ENCODE results near the gene DENND4B.

DNA sequence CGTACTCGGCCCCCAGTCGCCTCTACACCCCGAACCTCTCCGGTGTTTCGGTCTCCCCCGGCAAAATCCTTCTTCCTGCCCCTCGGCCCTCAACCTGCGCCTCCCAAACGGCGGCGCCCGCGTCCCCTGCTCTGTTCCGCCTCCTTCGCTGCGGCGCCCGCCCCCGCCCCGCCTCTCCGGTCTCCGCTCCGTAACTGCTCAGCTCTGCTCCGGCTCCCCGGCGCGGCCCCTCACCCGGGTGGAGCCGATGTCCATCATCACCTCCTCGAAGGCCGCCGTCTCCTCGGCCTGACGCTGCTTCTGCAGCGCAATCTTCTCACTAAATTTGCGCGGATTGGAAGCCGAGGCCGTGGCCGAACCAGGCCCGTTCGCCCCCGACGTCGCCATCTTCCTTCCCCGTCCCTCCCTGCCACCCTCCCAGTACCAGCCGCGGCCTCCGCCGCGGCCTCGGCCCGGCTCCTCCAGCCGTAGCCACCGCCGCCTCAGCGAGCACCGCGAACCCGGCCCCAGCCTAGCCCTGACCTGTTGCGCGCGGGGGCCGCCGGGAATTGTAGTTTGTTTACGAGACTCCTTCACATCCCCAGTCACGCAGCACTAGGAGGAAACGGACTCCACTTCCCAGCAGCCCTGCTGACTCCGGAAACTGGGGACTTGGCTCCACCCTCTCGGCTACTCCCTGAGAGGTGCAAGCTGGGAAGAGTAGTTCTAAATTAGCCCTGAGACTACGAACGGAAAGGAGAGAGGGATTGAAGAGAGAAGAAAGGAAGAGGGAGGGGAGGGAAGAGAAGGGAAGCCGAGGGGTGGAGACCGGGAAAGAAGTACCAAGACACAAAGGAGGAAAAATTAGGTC is 11.8 kb upstream of the DENND4B start, which contains the start of gene CRTC2:
- TF ChIP-seq POLR2AphosphoS5 (IDR thresholded peaks at IDR 0.05; ENCODE audit: low read depth, low read length) = peak; percentile 85
- TF ChIP-seq, protein P1, sequence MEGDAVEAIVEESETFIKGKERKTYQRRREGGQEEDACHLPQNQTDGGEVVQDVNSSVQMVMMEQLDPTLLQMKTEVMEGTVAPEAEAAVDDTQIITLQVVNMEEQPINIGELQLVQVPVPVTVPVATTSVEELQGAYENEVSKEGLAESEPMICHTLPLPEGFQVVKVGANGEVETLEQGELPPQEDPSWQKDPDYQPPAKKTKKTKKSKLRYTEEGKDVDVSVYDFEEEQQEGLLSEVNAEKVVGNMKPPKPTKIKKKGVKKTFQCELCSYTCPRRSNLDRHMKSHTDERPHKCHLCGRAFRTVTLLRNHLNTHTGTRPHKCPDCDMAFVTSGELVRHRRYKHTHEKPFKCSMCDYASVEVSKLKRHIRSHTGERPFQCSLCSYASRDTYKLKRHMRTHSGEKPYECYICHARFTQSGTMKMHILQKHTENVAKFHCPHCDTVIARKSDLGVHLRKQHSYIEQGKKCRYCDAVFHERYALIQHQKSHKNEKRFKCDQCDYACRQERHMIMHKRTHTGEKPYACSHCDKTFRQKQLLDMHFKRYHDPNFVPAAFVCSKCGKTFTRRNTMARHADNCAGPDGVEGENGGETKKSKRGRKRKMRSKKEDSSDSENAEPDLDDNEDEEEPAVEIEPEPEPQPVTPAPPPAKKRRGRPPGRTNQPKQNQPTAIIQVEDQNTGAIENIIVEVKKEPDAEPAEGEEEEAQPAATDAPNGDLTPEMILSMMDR (IDR thresholded peaks at IDR 0.05) = 0 out of 2 replicates have a peak, but pooled peaks have one; percentile 15

Measured in SK-N-SH (cell line).